ENCODE measurements around the gene TEX13D.

TEX13D gene

DNA sequence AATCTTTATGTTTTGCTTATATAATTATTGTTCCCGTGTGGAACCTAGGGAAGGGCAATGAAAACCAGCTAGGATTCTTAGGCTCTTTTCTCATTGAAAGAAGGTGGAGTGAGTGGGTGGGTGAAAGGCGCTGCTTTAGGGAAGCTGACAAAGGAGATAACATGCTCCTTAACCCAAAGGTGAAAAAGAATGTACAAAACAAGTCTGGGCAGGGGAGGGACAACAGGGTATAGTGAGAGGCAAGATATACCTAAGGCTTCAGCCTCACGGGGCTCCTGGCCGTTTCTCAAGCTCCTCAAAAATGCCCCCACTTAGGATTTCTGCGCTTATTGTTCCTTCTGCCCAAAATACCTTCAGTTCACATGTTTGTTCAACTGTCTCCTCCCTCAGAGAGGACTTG is 15.7 kb downstream of the TEX13D start:
- DNase-seq (ENCODE audit: low spot score), result no peak

DNA sequence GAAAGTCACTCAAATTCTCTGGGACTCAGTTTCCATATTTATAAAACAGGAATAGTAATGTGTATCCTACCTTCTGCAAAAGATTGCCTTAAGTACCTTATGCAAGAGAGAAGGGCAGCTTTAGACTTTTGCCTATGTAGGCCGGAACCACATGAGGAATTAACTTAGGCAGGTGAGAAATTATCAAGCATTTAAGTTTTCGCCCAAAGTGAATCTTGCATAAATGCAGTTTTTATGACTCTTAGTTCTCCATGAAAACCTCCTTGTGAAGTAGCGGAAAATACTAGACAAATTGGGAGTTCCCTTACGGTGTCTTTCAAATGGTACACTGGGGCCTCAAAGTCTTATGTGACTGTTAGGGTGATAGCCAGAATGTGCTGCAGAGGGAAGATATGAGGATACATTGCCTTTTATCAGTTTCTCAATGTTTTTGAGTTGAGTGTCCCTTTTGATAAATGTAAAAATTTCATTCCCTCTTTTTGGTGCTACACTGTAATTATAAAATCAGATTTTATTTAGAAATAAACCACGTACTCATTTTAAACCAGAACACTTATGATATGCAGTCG is 16.5 kb downstream of the TEX13D start:
- no peak for DNase-seq (ENCODE audit: low spot score)

DNA sequence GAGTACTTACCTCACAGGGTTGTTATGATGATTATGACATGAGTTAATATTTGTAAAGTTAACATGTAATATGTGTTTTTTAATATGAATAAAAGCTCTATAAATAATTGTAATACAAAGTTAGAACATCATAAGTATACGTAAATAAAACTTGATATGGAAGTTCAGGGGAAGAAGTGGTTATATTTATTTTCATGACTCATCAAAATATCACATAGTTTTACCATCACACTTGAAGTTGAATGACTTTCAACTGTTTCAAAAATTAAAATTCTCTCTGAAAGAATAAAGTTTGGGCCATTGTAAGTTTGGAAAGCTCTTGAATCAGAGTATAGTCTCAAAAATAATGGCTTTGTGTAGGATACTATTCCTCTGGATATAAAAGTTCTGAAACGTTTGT is 22.2 kb downstream of the TEX13D start:
- DNase-seq (ENCODE audit: low spot score), result no peak

DNA sequence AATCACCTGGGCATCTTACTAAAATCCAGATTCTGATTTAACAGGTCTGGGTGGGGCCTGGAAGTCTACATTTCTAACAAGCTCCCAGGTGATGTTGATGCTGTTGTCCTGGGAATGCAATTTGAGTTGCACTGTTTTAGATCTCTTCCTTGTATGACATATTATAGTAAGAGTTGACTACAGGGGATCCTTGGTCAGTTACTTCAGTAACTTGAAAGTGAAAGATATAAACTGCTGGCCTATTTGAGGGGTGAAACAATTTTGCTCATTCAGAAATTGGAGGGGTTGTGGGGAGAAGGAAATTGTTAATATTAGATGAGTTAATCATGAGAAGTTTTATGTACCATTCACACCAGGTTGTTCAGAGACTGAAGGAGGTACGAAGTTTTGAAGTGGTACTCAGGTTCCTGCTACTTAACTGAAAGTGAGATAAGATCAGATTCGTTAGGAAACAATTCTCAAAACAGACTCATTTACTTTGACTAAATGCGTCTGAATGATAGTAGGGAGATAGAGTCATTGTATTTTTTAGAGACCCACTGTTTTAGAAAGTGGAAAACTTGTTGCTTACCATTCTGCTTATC is 26.4 kb downstream of the TEX13D start:
- no peak for DNase-seq (ENCODE audit: low spot score)

DNA sequence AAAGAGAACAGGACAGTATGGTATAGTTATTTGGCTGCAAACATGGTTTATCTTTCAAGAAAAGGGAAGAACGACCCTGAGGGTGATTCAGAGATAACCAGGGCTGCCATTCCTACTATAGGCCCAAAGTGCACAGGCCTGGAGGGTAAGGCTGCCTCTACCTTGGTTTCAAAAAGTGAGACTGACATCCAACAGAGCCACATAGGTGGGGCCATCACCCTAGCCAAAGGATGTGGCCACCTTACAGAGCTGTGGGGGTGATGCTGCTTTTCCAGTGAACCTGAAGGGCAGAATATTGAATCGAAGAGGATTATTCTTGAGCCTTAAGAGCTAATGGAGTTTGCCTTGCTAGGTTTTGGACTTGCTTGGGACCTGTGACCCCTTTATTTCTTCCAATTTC is 29.6 kb downstream of the TEX13D start:
- no peak for DNase-seq (ENCODE audit: low spot score)

DNA sequence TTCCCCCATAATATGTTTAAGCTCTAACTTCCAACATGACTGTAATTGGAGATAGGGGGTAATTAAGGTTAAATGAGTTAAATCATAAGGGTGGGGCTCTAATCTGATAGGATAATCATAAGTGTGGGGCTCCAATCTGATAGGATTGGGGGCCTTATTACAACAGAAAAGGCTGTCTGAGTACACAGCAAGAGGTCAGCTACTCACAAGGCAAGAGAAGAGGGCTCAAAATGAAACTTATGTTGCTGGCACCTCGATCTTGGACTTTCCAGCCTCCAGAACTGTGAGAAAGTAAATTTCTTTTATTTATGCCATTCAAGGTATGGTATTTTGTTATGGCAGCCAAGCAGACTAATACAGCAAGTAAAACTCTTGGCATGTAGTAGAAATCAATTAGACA is 30.3 kb downstream of the TEX13D start:
- DNase-seq (ENCODE audit: low spot score), result no peak

DNA sequence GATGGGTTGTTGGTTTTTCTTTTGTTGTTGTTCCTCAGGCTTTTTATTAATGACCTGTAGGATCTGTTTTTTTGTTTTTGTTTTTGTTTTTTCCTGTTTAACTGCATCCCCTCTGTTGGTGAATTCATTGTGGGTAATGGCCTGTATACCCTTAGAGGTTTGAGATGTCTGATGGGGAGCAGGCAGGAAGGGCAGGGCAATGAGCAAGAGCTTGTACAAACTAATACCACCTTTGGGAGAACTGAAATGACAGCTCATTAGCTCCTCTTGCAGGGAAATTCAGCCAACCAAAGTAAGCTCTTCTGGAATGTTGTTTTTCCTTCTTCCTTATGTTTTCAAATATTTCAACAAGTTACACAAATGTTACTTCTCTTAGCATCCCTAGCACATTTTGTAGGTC is 37.3 kb downstream of the TEX13D start:
- DNase-seq (ENCODE audit: low spot score), result no peak

DNA sequence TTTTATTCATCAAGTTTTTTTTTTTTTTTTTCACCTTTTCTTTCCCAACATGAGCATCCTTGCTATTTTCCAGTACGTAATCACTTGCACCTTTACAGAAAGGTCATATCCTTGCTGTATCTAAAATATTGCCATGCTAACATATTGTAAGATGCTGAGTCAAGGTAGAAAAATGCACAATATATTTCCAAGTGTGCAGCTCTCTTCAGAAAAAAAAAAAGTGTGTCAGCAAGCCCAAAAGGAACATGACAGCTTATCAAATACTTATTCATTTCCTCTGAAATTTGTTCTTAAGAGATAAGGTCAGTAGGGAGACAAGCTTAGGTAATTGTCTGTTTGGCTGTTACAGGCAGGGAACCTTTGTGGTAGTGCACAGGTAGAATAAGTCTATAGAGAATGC is 40.9 kb downstream of the TEX13D start:
- DNase-seq (ENCODE audit: low spot score), result no peak

DNA sequence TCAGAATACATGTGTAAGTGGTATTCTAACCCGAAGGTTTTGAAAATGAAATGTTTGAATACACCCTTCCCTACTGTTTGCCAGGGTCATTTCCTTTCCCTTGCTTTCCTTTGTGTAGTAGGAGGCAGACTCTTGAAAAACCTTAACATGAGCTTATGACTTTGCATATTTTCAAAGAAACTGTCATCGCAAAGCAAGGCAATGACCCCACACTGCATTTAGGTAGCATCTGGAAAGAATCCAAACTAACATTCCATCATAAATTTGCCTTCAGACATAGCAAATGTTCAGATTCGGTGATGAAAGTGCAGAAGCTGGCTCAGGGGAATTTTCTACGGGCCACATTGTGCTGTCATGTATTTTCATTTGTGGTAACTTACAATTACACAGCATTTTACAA is 46.2 kb downstream of the TEX13D start:
- no peak for DNase-seq (ENCODE audit: low spot score)

DNA sequence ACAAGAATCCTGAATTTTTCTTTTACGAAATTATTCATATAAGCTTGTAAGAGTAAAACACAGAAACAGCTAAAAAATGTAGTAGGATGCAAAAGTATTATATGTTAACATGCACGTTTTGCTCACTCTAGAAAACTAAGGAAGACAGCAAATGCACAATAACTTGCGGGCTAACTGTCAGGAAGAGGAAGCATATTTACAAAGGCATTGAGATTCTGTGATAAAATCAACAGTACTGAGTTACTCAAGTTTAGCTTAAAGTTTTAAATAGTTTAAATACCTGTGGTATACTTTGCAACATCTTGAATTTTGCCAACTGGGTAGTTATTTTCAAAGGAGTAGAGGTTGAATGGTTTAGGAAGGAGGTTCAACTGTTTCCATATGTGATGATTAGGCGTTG is 50.9 kb downstream of the TEX13D start:
- DNase-seq (ENCODE audit: low spot score), result no peak

DNA sequence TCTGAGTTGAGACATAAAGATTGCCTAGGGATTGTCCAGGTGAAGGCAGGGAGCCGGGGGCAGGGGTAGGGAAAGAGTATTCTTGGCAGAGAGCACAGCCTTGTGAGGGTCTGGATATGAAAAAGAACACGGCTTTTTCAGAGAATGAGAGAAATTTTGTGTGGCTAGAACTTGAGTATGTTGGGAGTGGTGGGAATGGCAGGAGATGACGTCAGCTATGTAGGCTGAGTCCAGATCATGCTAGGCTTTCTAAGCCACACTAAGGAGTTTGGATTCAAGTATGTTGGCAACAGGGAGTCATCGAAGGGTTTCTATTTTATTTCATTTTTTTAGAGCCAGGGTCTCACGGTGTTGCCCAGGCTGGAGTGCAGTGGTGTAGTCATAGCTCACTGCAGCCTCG is 53.9 kb downstream of the TEX13D start:
- DNase-seq (ENCODE audit: low spot score), result no peak
